Fibroblast of lung (primary cell): Measurements from ENCODE around the gene MAS1.

Source experiments
- EZH2 ChIP-seq: IDR thresholded peaks from 2 replicates; pipeline ENCODE4 v1.5.1; 2012; ENCODE audit warnings: low read length, control low read depth, mild to moderate bottlenecking; ENCODE audit errors: missing control alignments
- TF ChIP-seq, protein P1 (sequence below), 2 donors: IDR thresholded peaks in 1 of 2; conservative IDR thresholded peaks in 1 of 2; 1 replicate in 1 of 2; 2 replicates in 1 of 2; pipeline ENCODE4 v1.5.1; 2011 to 2012; ENCODE audit warnings: low read length in 2 of 2, control low read depth in 1 of 2, inconsistent platforms in 1 of 2, low read depth in 1 of 2, mild to moderate bottlenecking in 1 of 2

DNA sequence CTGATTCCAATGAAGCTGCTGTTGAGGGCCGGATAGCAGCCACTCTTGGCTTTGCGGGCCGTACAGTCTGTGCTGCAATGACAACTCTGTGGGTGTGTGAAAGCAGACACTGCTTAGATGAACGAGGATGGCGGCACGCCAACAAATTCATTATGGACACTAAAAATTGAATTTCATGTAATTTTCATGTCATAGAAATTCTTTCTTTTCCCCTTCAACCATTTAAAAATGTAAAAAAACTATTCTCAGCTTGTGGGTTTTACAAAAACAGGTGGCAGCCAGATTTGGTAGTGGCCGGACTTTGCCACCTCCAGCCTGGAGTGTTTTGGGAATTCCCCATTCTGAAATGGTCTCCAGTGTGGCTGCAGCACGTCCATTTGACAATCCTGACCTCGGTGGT lies 26.0 kb downstream of the MAS1 start:
- TF ChIP-seq, protein P1, sequence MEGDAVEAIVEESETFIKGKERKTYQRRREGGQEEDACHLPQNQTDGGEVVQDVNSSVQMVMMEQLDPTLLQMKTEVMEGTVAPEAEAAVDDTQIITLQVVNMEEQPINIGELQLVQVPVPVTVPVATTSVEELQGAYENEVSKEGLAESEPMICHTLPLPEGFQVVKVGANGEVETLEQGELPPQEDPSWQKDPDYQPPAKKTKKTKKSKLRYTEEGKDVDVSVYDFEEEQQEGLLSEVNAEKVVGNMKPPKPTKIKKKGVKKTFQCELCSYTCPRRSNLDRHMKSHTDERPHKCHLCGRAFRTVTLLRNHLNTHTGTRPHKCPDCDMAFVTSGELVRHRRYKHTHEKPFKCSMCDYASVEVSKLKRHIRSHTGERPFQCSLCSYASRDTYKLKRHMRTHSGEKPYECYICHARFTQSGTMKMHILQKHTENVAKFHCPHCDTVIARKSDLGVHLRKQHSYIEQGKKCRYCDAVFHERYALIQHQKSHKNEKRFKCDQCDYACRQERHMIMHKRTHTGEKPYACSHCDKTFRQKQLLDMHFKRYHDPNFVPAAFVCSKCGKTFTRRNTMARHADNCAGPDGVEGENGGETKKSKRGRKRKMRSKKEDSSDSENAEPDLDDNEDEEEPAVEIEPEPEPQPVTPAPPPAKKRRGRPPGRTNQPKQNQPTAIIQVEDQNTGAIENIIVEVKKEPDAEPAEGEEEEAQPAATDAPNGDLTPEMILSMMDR (conservative IDR thresholded peaks at IDR 0.05 in 1 of 2, IDR thresholded peaks at IDR 0.05 in 1 of 2; ENCODE audit: low read depth in 1 of 2, low read length in 2 of 2) = no peak
- no peak for TF ChIP-seq EZH2
